Ishikawa (cell line): ENCODE results near the gene PKIG.

ENCODE experiments used
- CEBPB ChIP-seq: IDR thresholded peaks from 2 replicates; pipeline ENCODE4 v1.6.1; 2012
- CREB1 ChIP-seq: IDR thresholded peaks from 2 replicates; pipeline ENCODE4 v1.6.1; 2012; ENCODE audit warnings: low read depth
- EP300 ChIP-seq: IDR thresholded peaks from 2 replicates; pipeline ENCODE4 v1.6.1; 2012; ENCODE audit warnings: borderline replicate concordance
- FOXM1 ChIP-seq: IDR thresholded peaks from 2 replicates; pipeline ENCODE4 v1.6.1; 2012; ENCODE audit warnings: low read depth, borderline replicate concordance
- MAX ChIP-seq: IDR thresholded peaks from 2 replicates; pipeline ENCODE4 v1.6.1; 2012
- RAD21 ChIP-seq: IDR thresholded peaks from 2 replicates; pipeline ENCODE4 v1.6.1; 2012; ENCODE audit warnings: low read depth
- REST ChIP-seq: IDR thresholded peaks from 2 replicates; pipeline ENCODE4 v1.6.1; 2012; ENCODE audit warnings: low read depth, mild to moderate bottlenecking
- TAF1 ChIP-seq: IDR thresholded peaks from 2 replicates; pipeline ENCODE4 v1.6.1; 2012; ENCODE audit warnings: low read depth, mild to moderate bottlenecking
- TCF12 ChIP-seq: IDR thresholded peaks from 2 replicates; pipeline ENCODE4 v1.6.1; 2012; ENCODE audit warnings: low read depth
- YY1 ChIP-seq: IDR thresholded peaks from 2 replicates; pipeline ENCODE4 v1.6.1; 2012; ENCODE audit warnings: low read depth

GRCh38 chr20:44536175-44536574 lies 46.2 kb upstream of the PKIG start:
- TF ChIP-seq REST, result no peak
- TF ChIP-seq RAD21, result no peak
- no peak for TF ChIP-seq CREB1
- no peak for TF ChIP-seq MAX
- no peak for TF ChIP-seq TAF1
- TF ChIP-seq CEBPB, result no peak
- no peak for TF ChIP-seq TCF12
- no peak for TF ChIP-seq YY1
- TF ChIP-seq EP300, result no peak
- no peak for TF ChIP-seq FOXM1
